Panc1 (cell line): Measurements from ENCODE around the gene KCNF1.

Experiments used
- POLR2AphosphoS5 ChIP-seq: IDR thresholded peaks from 2 replicates; pipeline ENCODE4 v1.6.1; 2012; ENCODE audit warnings: mild to moderate bottlenecking, low read depth, low read length, moderate library complexity
- SIN3A ChIP-seq: IDR thresholded peaks from 2 replicates; pipeline ENCODE4 v1.6.1; 2012; ENCODE audit warnings: low read depth, mild to moderate bottlenecking, low read length, moderate library complexity, borderline replicate concordance; ENCODE audit not compliant: insufficient read depth
- TCF7L2 ChIP-seq: IDR thresholded peaks from 2 replicates; pipeline ENCODE4 v1.6.1; 2011; ENCODE audit warnings: mild to moderate bottlenecking, low read depth, low read length, inconsistent platforms
- TF ChIP-seq, protein P1 (sequence below): fragments of 450-650 bp; IDR thresholded peaks from 2 replicates; pipeline ENCODE4 v1.5.1; 2017; ENCODE audit warnings: mild to moderate bottlenecking
- TF ChIP-seq, protein P2 (sequence below), 2 experiments: IDR thresholded peaks; 2 replicates each; pipeline ENCODE4 v1.6.1; 2011 to 2012; ENCODE audit warnings: low read depth in 2 of 2, control low read depth in 1 of 2, low read length in 1 of 2, mild to moderate bottlenecking in 1 of 2, moderate library complexity in 1 of 2; ENCODE audit not compliant: insufficient read depth in 1 of 2

DNA sequence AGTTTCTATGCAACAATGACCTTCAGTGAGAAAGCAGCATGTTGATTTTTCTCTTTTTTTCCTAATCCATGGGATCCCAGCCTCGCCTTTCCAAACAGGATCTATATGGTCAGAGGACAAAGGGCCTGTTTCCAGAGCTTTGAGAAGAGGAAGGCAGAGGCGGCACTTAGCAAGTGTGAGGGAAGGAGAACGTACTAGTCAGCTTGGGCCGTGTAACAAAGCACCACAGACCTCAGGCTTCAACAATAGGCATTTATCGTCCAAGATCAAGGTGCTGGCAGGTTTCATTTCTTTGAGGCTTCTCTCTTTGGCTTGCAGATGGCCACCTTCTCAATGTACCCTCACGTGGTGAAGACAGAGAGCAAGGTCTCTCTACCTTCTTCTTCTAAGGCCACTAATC is 7.3 kb upstream of the KCNF1 start:
- TF ChIP-seq, protein P1, sequence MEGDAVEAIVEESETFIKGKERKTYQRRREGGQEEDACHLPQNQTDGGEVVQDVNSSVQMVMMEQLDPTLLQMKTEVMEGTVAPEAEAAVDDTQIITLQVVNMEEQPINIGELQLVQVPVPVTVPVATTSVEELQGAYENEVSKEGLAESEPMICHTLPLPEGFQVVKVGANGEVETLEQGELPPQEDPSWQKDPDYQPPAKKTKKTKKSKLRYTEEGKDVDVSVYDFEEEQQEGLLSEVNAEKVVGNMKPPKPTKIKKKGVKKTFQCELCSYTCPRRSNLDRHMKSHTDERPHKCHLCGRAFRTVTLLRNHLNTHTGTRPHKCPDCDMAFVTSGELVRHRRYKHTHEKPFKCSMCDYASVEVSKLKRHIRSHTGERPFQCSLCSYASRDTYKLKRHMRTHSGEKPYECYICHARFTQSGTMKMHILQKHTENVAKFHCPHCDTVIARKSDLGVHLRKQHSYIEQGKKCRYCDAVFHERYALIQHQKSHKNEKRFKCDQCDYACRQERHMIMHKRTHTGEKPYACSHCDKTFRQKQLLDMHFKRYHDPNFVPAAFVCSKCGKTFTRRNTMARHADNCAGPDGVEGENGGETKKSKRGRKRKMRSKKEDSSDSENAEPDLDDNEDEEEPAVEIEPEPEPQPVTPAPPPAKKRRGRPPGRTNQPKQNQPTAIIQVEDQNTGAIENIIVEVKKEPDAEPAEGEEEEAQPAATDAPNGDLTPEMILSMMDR: no peak
- TF ChIP-seq, protein P2, sequence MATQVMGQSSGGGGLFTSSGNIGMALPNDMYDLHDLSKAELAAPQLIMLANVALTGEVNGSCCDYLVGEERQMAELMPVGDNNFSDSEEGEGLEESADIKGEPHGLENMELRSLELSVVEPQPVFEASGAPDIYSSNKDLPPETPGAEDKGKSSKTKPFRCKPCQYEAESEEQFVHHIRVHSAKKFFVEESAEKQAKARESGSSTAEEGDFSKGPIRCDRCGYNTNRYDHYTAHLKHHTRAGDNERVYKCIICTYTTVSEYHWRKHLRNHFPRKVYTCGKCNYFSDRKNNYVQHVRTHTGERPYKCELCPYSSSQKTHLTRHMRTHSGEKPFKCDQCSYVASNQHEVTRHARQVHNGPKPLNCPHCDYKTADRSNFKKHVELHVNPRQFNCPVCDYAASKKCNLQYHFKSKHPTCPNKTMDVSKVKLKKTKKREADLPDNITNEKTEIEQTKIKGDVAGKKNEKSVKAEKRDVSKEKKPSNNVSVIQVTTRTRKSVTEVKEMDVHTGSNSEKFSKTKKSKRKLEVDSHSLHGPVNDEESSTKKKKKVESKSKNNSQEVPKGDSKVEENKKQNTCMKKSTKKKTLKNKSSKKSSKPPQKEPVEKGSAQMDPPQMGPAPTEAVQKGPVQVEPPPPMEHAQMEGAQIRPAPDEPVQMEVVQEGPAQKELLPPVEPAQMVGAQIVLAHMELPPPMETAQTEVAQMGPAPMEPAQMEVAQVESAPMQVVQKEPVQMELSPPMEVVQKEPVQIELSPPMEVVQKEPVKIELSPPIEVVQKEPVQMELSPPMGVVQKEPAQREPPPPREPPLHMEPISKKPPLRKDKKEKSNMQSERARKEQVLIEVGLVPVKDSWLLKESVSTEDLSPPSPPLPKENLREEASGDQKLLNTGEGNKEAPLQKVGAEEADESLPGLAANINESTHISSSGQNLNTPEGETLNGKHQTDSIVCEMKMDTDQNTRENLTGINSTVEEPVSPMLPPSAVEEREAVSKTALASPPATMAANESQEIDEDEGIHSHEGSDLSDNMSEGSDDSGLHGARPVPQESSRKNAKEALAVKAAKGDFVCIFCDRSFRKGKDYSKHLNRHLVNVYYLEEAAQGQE (IDR thresholded peaks at IDR 0.05; ENCODE audit: insufficient read depth in 1 of 2, low read depth in 2 of 2, low read length in 1 of 2): no peak
- TF ChIP-seq POLR2AphosphoS5: no peak
- no peak for TF ChIP-seq TCF7L2
- TF ChIP-seq SIN3A: no peak
